ENCODE data around the gene TRPM4.

- TF ChIP-seq CTCF (IDR thresholded peaks at IDR 0.05) (no peak), POLR2AphosphoS5 (IDR thresholded peaks at IDR 0.05) (no peak), POLR2A (IDR thresholded peaks at IDR 0.05) (no peak)
Measured at GRCh38 chr19:49243726-49244125, 86.1 kb downstream of the TRPM4 start.
